ENCODE results near the gene KRT20. TPM values are rescaled to one million over a fixed set of nuclear protein-coding genes. Genes with fewer than 3 reads are reported as not detected.

Gene KRT20
- total and polyA plus RNA-seq, 2 of the 13 experiments (the other 11 are each of a cell fraction or from before 2014, with no cell fraction given): 0.13 to 0.20 TPM

DNA sequence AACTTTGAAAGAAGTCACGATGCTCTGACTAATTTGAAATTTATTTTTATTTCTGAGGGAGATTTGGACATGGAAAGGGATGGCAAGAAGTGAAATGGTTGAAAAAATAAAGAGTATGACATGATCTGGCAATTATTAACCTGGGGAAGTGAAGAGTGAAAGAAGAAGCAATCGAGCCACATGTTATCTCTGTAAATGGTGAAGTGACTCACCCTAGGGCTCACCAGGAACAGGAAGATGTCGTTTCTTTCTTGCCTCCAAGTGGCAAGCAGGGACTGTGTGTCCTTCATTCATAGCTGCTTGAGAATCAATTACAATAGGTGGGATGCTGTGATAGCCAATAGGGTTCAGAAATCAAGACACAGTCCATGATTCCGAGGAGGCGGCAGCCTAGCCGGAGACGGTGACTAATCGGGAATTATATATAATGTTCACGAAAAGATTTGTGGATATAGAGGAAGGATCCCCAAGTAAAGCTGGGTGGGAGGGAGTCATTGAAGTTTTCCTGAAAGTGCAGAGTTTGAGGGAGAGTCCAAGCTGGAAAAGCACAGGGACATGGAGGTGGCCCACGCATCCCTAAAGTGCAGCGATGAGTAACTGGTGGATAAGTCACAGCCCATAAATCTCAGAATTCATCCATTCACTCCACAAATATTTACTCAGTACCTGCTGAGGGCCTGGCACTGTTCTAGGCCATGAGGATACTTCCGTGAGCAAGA lies 18.2 kb upstream of the KRT20 start (continued):
- TF ChIP-seq, protein P1, sequence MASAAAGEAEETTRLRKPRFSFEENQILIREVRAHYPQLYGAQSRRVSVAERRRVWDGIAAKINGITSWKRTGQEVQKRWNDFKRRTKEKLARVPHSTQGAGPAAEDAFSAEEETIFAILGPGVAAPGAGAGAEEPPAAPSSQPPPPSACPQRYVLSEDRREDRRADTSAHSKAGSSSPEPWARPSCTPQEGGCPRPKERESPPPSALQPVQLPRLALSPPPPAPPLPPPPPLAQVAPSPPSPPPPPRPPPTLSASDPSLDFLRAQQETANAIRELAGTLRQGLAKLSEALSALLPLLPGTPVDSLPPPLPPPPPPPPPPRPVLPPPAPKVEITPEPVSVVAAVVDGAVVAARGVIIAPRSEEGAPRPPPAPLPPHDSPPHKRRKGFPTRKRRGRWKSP (CRISPR knock-in tag; IDR thresholded peaks at IDR 0.05): no peak
- TF ChIP-seq, protein P2, sequence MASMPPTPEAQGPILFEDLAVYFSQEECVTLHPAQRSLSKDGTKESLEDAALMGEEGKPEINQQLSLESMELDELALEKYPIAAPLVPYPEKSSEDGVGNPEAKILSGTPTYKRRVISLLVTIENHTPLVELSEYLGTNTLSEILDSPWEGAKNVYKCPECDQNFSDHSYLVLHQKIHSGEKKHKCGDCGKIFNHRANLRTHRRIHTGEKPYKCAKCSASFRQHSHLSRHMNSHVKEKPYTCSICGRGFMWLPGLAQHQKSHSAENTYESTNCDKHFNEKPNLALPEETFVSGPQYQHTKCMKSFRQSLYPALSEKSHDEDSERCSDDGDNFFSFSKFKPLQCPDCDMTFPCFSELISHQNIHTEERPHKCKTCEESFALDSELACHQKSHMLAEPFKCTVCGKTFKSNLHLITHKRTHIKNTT (CRISPR knock-in tag; IDR thresholded peaks at IDR 0.05): no peak
- TF ChIP-seq, protein P3, sequence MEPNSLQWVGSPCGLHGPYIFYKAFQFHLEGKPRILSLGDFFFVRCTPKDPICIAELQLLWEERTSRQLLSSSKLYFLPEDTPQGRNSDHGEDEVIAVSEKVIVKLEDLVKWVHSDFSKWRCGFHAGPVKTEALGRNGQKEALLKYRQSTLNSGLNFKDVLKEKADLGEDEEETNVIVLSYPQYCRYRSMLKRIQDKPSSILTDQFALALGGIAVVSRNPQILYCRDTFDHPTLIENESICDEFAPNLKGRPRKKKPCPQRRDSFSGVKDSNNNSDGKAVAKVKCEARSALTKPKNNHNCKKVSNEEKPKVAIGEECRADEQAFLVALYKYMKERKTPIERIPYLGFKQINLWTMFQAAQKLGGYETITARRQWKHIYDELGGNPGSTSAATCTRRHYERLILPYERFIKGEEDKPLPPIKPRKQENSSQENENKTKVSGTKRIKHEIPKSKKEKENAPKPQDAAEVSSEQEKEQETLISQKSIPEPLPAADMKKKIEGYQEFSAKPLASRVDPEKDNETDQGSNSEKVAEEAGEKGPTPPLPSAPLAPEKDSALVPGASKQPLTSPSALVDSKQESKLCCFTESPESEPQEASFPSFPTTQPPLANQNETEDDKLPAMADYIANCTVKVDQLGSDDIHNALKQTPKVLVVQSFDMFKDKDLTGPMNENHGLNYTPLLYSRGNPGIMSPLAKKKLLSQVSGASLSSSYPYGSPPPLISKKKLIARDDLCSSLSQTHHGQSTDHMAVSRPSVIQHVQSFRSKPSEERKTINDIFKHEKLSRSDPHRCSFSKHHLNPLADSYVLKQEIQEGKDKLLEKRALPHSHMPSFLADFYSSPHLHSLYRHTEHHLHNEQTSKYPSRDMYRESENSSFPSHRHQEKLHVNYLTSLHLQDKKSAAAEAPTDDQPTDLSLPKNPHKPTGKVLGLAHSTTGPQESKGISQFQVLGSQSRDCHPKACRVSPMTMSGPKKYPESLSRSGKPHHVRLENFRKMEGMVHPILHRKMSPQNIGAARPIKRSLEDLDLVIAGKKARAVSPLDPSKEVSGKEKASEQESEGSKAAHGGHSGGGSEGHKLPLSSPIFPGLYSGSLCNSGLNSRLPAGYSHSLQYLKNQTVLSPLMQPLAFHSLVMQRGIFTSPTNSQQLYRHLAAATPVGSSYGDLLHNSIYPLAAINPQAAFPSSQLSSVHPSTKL (CRISPR knock-in tag; IDR thresholded peaks at IDR 0.05): peak; percentile 58
- TF ChIP-seq FOXA1 (IDR thresholded peaks at IDR 0.05): no peak
- peak; percentile 68; the same call in 1 of the 2 replicates for TF ChIP-seq FOXA1 (CRISPR knock-in tag; IDR thresholded peaks at IDR 0.05)
- no peak for TF ChIP-seq FOXK2 (IDR thresholded peaks at IDR 0.05)
- 0 out of 2 replicates have a peak, but pooled peaks have one; percentile 9 for TF ChIP-seq ZKSCAN8 (CRISPR knock-in tag; IDR thresholded peaks at IDR 0.05; ENCODE audit: borderline replicate concordance)
- TF ChIP-seq ZNF678 (CRISPR knock-in tag; IDR thresholded peaks at IDR 0.05): no peak
- TF ChIP-seq ZNF101 (CRISPR knock-in tag; IDR thresholded peaks at IDR 0.05; ENCODE audit: borderline replicate concordance, low read depth): no peak
- TF ChIP-seq, protein P4, sequence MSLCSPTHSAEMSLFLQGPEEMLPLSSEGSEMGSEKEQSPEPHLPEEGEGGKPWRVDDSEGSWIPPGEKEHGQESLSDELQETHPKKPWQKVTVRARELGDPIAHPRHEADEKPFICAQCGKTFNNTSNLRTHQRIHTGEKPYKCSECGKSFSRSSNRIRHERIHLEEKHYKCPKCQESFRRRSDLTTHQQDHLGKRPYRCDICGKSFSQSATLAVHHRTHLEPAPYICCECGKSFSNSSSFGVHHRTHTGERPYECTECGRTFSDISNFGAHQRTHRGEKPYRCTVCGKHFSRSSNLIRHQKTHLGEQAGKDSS (CRISPR knock-in tag; IDR thresholded peaks at IDR 0.05; ENCODE audit: borderline replicate concordance, low read depth): peak; percentile 67
- TF ChIP-seq, protein P5, sequence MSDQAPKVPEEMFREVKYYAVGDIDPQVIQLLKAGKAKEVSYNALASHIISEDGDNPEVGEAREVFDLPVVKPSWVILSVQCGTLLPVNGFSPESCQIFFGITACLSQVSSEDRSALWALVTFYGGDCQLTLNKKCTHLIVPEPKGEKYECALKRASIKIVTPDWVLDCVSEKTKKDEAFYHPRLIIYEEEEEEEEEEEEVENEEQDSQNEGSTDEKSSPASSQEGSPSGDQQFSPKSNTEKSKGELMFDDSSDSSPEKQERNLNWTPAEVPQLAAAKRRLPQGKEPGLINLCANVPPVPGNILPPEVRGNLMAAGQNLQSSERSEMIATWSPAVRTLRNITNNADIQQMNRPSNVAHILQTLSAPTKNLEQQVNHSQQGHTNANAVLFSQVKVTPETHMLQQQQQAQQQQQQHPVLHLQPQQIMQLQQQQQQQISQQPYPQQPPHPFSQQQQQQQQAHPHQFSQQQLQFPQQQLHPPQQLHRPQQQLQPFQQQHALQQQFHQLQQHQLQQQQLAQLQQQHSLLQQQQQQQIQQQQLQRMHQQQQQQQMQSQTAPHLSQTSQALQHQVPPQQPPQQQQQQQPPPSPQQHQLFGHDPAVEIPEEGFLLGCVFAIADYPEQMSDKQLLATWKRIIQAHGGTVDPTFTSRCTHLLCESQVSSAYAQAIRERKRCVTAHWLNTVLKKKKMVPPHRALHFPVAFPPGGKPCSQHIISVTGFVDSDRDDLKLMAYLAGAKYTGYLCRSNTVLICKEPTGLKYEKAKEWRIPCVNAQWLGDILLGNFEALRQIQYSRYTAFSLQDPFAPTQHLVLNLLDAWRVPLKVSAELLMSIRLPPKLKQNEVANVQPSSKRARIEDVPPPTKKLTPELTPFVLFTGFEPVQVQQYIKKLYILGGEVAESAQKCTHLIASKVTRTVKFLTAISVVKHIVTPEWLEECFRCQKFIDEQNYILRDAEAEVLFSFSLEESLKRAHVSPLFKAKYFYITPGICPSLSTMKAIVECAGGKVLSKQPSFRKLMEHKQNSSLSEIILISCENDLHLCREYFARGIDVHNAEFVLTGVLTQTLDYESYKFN (CRISPR knock-in tag; conservative IDR thresholded peaks at IDR 0.05): peak; percentile 52; the same call in 1 of the 2 replicates
- no peak for TF ChIP-seq NBN (conservative IDR thresholded peaks at IDR 0.05)
- TF ChIP-seq ZNF549 (CRISPR knock-in tag; IDR thresholded peaks at IDR 0.05): no peak
- no peak for TF ChIP-seq HOXD1 (CRISPR knock-in tag; IDR thresholded peaks at IDR 0.05)
- peak; percentile 69; the same call in 1 of the 2 replicates for TF ChIP-seq ETV5 (CRISPR knock-in tag; IDR thresholded peaks at IDR 0.05; ENCODE audit: borderline replicate concordance)
- no peak for TF ChIP-seq NR2F1 (CRISPR knock-in tag; IDR thresholded peaks at IDR 0.05)
- peak in 1 of 2 experiments; percentile 75; a peak in 2 of 4 replicates for TF ChIP-seq EP300 (IDR thresholded peaks at IDR 0.05; ENCODE audit: low read depth in 2 of 2, low read length in 2 of 2)
- TF ChIP-seq EP300 (CRISPR knock-in tag; IDR thresholded peaks at IDR 0.05; ENCODE audit: borderline replicate concordance): no peak
- TF ChIP-seq TOE1 (CRISPR knock-in tag; IDR thresholded peaks at IDR 0.05): no peak

All from HepG2 (cell line).